Measurements from ENCODE around the gene SELENOM. TPM values are rescaled to one million over a fixed set of nuclear protein-coding genes. Genes with fewer than 3 reads are reported as not detected.

The SELENOM gene
- total and polyA plus RNA-seq, 2 of the 8 experiments (the other 6 are each of a cell fraction or from before 2014, with no cell fraction given), result 22.7 to 40.0 TPM

- H2BK120ac ChIP-seq (replicated peaks; ENCODE audit: low read depth, low read length), result no peak overlapping the region
- CTCF ChIA-PET (ENCODE audit: partially characterized antibody), result interaction anchor here (0.6 to 16.8 kb wide), 15 partner anchors 9 to 169 kb away, joined by 3 to 207 read pairs (median 5); partner anchors contain the start of genes SELENOM and SMTN
- H2BK15ac ChIP-seq (ENCODE audit: low read length), result no peak overlapping the region; the same call in 1 of the 2 replicates
- H3K4me3 ChIP-seq (ENCODE audit: extremely low read depth in 1 of 4, insufficient read depth in 2 of 4, low read depth in 3 of 4, low read length in 4 of 4), result no peak overlapping the region
- 84% methylated on average over 24 of the region's 27 CpGs; no CpG with 5 or more reads in 1 of the 2 experiments for WGBS, 2 experiments (ENCODE audit: extremely low coverage in 1 of 2, insufficient coverage in 1 of 2, insufficient read length in 1 of 2, insufficient replicate concordance in 2 of 2, low coverage in 1 of 2, low lambda C conversion rate in 2 of 2, missing lambda C conversion rate in 1 of 2)
- no peak overlapping the region for H3K27ac ChIP-seq (ENCODE audit: low read depth, low read length)
- peak; percentile 32 to 46 (median 36) for TF ChIP-seq CTCF (IDR thresholded peaks at IDR 0.05; ENCODE audit: control extremely low read depth in 1 of 3, insufficient read depth in 1 of 3, low read depth in 1 of 3, low read length in 3 of 3)
- no peak for TF ChIP-seq SAP30 (IDR thresholded peaks at IDR 0.05; ENCODE audit: insufficient read depth, insufficient replicate concordance, low read length)
- TF ChIP-seq RAD21 (IDR thresholded peaks at IDR 0.05 in 1 of 2, conservative IDR thresholded peaks at IDR 0.05 in 1 of 2; ENCODE audit: low read depth in 2 of 2, low read length in 2 of 2), result peak; percentile 34 to 50; a peak in 3 of 4 replicates
- H3K9me3 ChIP-seq (ENCODE audit: insufficient read depth in 2 of 2, low read depth in 1 of 2, low read length in 1 of 2), result no peaks in the 10 kb centered on the region
- H3K4me2 ChIP-seq (ENCODE audit: insufficient read depth in 1 of 2, low read depth in 2 of 2, low read length in 2 of 2), result no peak overlapping the region; a peak in 1 of 4 replicates
- H2AFZ ChIP-seq (ENCODE audit: low read length), result no peak overlapping the region
- H3K9ac ChIP-seq (replicated peaks in 1 of 4; ENCODE audit: extremely low read depth in 1 of 4, low read depth in 3 of 4, low read length in 3 of 4), result no peak overlapping the region
- H3K4ac ChIP-seq (replicated peaks; ENCODE audit: insufficient read length, low read depth, low read length), result no peak overlapping the region
- no peaks in the 10 kb centered on the region for H3K79me1 ChIP-seq (ENCODE audit: low read depth, low read length)
- H3K4me1 ChIP-seq (replicated peaks in 1 of 4; ENCODE audit: control insufficient read depth in 3 of 4, insufficient read depth in 4 of 4, low read length in 3 of 4), result peaks cover 5 to 16% (median 12%) of the 10 kb centered on the region in 4 experiments
- peak overlapping the region; percentile 49; the same call in 1 of the 2 replicates for H2BK5ac ChIP-seq (ENCODE audit: low read depth, low read length)
- H2BK20ac ChIP-seq (ENCODE audit: low read length), result no peak overlapping the region
- POLR2A ChIA-PET (ENCODE audit: partially characterized antibody), result interaction anchor here (0.7 to 5.1 kb wide), 8 partner anchors 8 to 128 kb away, joined by 3 to 57 read pairs (median 4); partner anchors contain the start of genes MORC2, PLA2G3, SMTN and TUG1
- no peak overlapping the region for H3K18ac ChIP-seq (ENCODE audit: extremely low read depth, low read length)
- H4K8ac ChIP-seq (ENCODE audit: extremely low read depth, insufficient read depth, low read length), result no peak overlapping the region
- H3K36me3 ChIP-seq (ENCODE audit: control insufficient read depth in 2 of 4, insufficient read depth in 4 of 4, low read length in 3 of 4), result no peaks in the 10 kb centered on the region
- no peaks in the 10 kb centered on the region for H4K20me1 ChIP-seq (replicated peaks in 1 of 2; ENCODE audit: control insufficient read depth in 1 of 2, insufficient read depth in 2 of 2, low read length in 2 of 2)
- no peak overlapping the region for H4K91ac ChIP-seq (replicated peaks; ENCODE audit: insufficient read length, low read length)
- FAIRE-seq (no peak), DNase-seq (ENCODE audit: low read depth in 1 of 2, low spot score in 2 of 2) (peak in 1 of 2 experiments; percentile 56)
- no peaks in the 10 kb centered on the region for H3K79me2 ChIP-seq (ENCODE audit: control insufficient read depth in 1 of 2, insufficient read depth in 2 of 2, low read length in 2 of 2)
- H2AK5ac ChIP-seq (ENCODE audit: low read depth, low read length), result no peak overlapping the region
- H3K56ac ChIP-seq (replicated peaks; ENCODE audit: insufficient read length, low read depth, low read length), result no peak overlapping the region
- no peak overlapping the region for H3K23ac ChIP-seq (ENCODE audit: insufficient read length)
- H4K5ac ChIP-seq (ENCODE audit: insufficient read length, low read depth, low read length), result no peak overlapping the region
- no peaks in the 10 kb centered on the region for H3K27me3 ChIP-seq (replicated peaks in 1 of 4; ENCODE audit: control insufficient read depth in 3 of 4, extremely low read depth in 1 of 4, insufficient read depth in 3 of 4, low read length in 3 of 4)
- peaks cover 4% of the 10 kb centered on the region; the same call in 1 of the 2 replicates for H3K23me2 ChIP-seq (ENCODE audit: low read depth, low read length)
- H2BK12ac ChIP-seq (ENCODE audit: low read depth, low read length), result no peak overlapping the region
- no peak overlapping the region for H3K14ac ChIP-seq (ENCODE audit: insufficient read length)
Measured at GRCh38 chr22:31096657-31097279, 10.6 kb downstream of the SELENOM start.
